ENCODE measurements around the gene ADGRD1.

DNA sequence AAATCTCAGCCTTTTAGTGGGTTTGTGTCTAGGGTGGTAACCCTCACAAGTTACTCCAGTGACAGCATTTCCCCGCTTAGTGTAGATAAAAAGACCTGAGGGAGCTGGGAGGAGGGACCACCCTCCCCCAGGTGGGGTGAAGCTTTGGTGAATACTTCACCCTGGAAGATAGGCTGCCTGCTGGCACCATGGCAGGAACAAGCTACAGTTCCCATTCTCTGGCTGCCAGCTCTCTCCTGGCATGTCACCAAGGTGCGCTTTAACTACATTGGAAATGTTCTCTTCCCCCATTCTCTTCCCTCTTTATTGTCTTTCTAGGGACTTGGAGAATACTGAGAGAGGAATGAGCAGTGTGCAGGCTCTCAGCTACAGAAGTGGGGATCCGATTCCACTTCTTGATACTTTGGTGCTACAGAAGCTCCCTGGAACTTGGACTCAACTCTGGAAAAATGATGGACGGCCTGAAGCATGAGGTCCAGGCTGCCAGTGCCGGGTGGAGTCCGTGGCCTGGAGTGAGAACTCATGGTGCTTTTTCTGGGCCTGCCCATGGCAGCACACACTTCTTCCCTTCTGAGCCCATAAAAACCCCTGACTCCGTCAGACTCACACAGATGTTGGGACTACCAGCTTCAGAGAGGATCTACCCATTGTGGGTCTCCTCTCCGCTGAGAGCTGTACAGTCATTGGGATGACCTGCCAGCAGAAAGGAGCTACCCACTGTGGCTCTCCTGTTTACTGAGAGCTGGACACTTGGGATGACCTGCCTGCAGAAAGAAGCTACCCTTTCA lies 198.0 kb downstream of the ADGRD1 start:
- TF ChIP-seq, protein P1, sequence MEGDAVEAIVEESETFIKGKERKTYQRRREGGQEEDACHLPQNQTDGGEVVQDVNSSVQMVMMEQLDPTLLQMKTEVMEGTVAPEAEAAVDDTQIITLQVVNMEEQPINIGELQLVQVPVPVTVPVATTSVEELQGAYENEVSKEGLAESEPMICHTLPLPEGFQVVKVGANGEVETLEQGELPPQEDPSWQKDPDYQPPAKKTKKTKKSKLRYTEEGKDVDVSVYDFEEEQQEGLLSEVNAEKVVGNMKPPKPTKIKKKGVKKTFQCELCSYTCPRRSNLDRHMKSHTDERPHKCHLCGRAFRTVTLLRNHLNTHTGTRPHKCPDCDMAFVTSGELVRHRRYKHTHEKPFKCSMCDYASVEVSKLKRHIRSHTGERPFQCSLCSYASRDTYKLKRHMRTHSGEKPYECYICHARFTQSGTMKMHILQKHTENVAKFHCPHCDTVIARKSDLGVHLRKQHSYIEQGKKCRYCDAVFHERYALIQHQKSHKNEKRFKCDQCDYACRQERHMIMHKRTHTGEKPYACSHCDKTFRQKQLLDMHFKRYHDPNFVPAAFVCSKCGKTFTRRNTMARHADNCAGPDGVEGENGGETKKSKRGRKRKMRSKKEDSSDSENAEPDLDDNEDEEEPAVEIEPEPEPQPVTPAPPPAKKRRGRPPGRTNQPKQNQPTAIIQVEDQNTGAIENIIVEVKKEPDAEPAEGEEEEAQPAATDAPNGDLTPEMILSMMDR (IDR thresholded peaks at IDR 0.05; ENCODE audit: borderline replicate concordance, extremely low read depth, low read length, poor library complexity, severe bottlenecking), result no peak
- TF ChIP-seq EZH2 (IDR thresholded peaks at IDR 0.05; ENCODE audit: borderline replicate concordance, low read depth, low read length, severe bottlenecking), result no peak

All from DND-41 (cell line).